Right renal cortex interstitium (tissue), 3 donors: ENCODE data around the gene MTHFR. TPM values are rescaled to one million over a fixed set of nuclear protein-coding genes. Genes with fewer than 3 reads are reported as not detected.

Experiments used
- DNase-seq, 3 donors: peaks; one replicate each; pipeline ENCODE4 v3.0.0-alpha.2; 2013; ENCODE audit warnings: low read depth in 3 of 3, low spot score in 2 of 3
- polyA plus RNA-seq, 3 donors: library from polyadenylated mRNA; unstranded; fragments of 120-200 nt; gene quantifications; one replicate each; pipeline ENCODE4 v1.2.1, GENCODE V29; 2013; ENCODE audit not compliant: insufficient read length in 3 of 3

MTHFR gene
- polyA plus RNA-seq, 3 donors, result 15.4 to 18.8 (median 17.2) TPM

- DNase-seq, result no peak
Measured at GRCh38 chr1:11783556-11783955, 22.2 kb downstream of the MTHFR start.

DNA sequence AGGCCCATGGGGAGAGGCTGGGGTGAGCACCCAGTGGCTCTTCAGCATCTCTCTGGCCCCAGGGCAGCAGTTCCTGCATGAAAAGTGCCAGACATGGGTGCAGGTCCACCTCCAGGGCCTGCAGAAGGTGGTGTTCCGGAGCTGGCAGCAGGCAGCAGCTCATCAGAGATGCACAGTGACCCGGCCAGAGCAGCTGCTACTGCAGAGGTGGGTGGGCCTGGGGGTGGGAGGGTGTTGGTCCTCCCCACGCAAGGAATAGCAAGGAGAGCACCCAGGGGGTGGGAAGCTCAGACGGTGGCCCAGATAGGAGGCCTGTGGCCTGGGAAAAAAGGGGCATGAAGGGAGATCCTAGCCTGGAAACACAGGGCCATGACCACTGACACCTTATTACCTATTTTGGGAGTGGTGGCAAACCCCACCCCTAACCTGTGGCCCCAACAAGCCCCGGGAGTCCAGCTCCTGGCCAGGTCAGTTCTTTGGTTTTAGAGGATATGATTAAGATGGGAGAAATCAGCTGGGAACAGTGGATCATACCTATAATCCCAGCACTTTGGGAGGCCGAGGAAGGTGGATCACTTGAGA lies 23.5 kb downstream of the MTHFR start:
- no peak for DNase-seq

DNA sequence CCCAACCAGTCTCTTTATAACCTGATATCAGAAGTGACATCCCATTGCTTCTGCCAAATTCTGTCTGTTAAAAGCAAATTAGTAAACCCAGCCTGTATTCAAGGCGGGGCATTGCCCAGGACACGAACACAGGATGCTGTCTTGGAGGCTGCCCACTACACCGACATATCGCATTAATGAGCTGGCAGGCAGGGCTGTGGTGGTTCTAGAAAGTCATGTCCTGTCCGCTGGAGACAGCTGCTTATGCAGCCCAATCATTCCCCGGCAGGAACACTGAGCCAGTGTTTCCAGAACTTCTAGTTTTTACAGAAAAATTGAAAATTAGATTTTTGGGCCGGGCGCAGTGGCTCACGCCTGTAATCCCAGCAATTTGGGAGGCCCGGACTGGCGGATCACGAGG lies 24.5 kb downstream of the MTHFR start:
- DNase-seq, result no peak

DNA sequence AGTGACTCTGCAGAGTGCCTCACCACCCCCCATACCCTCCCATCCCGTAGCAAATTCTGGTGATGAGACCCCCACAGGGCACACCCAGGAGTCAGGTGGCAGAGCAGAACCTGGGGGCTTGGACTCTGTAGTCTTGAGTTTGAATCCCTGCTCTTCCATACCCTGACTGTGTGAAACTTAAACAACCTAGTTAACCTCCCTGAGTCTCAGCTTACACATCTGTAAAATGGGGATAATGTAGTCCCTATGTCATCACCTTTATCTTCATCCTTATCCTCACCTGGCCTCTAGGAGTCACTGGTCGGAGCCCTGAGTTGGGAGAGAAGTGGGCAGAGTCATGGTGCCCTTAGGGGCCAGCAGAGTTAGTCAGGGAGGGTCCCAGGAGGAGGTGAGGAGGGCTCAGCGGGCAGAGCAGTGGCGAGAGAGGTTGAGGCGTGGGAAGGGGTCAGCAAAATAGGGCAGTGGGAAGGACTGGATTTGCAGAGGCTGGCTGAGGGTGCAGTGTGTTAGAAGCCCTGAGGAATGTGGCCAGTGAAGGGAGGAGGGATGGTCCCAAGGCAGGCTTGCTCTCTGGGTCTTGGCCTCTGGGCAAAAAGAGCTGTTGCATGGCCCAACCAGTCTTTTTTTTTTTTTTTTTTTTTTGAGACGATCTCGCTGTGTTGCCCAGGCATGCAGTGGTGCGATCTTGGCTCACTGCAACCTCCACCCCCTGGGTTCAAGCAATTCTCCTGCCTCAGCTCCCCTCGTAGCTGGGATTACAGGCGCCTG lies 25.2 kb downstream of the MTHFR start:
- no peak for DNase-seq

DNA sequence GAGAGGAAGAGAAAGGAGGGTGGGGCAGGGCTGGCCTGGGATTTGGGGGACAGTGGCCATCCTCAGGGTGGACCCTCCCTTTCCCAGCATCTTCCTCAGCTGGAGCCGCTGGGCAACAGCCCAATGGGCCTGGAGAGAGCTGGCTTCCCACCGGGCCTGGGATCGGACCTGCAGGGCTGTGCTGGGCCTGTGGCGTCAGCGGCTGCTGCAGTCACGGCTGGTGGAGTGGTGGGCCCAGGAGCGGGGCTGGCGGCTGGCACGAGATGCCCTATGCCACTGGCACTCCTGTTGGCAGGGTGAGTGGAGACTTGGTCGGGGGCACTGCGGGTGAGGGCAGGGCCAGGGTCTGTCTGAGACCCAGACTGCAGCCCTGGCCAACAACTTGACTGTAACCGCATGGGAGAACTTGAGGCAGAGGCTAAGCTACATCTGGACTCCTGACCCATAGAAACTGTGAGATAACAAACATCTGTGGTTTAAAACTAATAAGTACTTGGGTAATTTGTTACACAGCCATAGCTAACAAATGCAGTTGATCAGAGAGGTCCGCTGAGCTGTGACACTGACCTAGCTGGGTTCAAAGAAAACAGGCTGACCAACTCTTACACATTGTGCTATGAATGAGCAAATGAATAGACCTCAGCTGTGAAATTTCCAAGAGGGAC lies 25.9 kb downstream of the MTHFR start:
- no peak for DNase-seq

DNA sequence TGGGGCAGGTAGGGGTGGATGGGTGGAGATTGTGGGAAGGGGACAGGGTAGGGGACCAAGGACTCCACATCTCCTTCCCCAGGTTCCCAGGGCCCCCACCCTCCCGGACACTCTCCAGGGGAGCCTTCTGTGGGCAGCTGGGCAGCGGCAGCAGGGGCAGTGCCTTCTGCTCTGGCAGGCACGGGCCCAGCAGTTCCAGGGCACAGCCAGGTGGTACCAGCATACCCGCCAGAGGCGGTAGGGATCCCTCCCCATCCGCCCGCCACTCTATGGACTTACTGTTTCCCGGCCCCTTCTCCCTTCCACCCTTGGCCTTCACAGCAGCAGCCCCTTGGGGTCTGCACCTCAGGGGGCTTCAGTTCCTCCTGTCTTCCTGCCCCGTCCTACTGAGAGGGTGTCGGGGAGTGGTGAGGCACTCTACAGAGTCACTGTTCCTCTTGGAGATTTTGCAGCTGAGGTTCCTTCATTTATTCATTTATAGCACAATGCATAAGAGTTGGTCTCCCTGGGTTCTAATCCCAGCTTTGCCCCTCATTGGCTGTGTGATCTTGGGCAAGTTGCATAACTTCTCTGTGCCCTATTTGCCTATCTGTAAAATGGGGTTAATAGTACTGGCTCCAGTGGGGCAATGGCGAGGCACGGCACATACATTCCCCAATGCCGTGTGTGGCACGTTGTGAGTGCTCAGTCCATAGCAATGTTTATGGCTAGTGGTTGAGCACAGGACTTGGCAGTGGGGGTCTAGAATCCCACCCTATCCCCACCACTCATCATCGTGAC lies 26.7 kb downstream of the MTHFR start:
- DNase-seq, result no peak

GRCh38 chr1:11778336-11778735 lies 27.4 kb downstream of the MTHFR start:
- DNase-seq, result no peak

GRCh38 chr1:11777658-11778322 lies 28.0 kb downstream of the MTHFR start:
- DNase-seq, result no peak

GRCh38 chr1:11774753-11775152 lies 31.0 kb downstream of the MTHFR start:
- DNase-seq, result no peak

DNA sequence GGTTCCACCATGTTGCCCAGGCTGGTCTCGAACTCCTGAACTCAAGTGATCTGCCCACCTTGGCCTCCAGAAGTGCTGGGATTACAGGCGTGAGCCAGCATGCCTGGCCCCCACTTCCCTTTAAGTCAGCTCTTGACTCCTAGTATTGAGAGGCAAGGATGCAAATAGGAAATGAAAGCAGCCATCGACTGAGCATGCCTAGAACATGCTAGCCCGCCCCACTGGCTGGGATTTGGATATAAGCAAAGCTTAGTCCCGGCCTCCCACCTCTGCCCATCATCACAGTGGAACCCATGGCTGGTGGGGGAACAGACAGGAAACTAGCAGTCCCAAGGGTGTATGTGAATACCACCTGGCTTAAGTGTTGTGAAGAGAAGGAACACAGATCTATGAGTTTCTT lies 33.3 kb downstream of the MTHFR start:
- no peak for DNase-seq

GRCh38 chr1:11771481-11772043 lies 34.2 kb downstream of the MTHFR start:
- DNase-seq, result no peak

- DNase-seq, result no peak
Measured at GRCh38 chr1:11770011-11770410, 35.8 kb downstream of the MTHFR start.

- DNase-seq, result no peak
Measured at GRCh38 chr1:11769274-11769673, 36.5 kb downstream of the MTHFR start.

DNA sequence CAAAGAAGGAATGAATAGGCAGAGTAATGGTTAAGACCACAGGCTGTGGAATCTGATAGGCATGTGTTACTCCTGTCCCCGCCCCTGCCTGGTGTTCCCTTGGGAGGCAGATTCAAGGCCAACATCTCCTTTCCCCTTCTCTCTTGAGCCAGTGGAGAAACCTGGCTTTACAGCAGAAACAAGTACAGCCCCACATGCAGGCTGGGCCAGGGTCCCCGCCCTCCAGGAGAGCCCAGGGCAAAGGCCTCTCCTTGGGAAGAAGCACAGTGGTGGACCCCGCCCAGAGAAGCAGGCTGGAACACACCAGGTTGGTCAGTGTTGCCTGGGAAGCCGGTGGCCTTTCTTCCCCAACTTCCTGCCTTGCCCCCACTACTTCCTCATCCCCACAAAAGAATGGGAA lies 36.9 kb downstream of the MTHFR start:
- DNase-seq, result no peak

GRCh38 chr1:11767922-11768704 lies 37.7 kb downstream of the MTHFR start:
- DNase-seq, result no peak

DNA sequence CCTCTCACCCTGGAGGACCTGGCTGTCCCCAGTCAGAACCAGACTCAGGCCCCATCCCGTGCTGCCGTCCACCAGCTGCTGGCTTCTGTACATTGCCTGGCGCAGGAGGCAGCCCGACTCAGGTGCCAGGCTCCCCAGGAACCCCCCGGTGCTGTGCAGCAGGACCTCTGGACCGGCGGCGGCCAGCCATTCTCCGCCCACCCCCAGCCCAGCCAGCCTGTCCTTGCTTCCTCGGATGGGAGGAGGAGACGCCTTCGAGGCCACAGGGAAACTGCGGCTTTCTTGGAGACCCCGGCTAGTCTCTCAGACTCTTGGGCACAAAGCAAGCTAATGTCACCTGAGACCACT lies 39.4 kb downstream of the MTHFR start:
- no peak for DNase-seq

DNA sequence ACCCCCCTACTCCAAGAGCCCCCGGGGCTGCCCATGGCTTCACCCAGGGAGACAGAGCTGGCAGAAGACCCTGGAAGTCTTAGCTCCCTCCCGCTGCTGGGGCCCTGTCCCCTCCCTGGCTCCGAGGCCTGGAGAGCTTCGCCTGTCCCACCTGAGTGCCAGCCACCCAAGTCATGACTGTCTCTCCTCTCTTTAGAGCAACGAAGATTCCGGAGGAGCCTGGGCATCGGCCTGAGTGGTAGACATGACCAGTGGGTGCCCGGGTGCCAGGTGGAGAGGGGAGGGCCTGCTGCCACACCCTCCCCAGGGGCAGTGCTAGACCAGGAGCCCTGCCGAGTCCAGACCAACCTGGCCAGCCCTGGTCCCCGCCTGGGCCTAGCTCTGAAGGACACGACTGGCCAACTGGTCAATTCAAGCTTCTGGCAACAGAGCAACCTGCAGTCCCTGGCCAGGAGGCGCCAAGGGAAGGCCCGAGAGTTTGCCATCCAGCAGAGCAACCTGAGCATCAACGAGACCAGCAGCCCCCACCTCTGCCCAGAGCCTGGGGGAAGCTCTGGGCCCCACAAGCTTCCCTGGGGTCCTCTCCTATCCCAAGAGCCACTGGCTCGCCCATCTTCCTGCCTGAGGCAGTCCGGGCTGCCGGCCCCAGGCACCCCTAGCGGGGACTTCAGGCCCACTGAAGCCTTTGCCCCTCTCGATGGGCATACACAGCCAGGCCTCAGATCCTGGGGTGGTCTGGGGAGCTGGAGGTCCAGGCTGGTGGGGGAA lies 39.9 kb downstream of the MTHFR start:
- DNase-seq, result no peak

DNA sequence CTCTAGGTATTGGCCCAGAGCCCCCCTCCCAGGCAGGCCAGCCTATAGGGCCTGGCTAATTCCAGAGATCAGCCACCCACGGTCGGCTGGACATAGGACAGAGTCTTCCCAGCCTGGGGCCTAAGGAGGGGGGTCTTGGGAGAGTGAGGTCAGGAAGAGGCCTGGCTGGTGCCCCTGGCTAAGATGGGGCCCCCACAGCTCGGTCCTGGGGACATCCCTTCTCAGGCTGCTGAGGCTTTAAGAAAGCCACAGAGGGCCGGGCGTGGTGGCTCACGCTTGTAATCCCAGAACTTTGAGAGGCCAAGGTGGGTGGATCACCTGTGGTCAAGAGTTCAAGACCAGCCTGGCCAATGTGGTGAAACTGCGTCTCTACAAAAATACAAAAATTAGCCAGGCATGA lies 41.2 kb downstream of the MTHFR start:
- no peak for DNase-seq

DNA sequence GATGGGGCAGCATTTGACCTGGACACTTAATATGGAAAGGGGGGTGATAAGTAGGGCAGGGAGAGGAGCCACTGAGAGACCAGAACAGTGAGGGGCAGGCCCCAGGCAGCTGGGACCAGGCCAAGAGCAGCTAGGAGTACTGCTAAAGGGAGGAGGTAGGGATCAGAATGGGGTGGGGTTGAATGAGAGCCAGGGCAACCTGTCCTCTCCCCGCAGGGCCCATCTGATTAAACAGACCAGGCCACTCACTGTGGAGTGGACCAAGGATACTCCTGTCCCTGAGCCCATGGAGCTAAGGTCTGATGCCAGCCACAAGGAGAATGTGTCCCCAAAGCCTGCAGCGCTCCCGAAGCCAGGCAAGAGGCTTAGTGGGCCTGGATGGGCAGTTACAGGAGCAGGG lies 41.6 kb downstream of the MTHFR start:
- DNase-seq, result no peak
